GM12878 (cell line): Measurements from ENCODE around the gene SPATC1L. TPM values are rescaled to one million over a fixed set of nuclear protein-coding genes. Genes with fewer than 3 reads are reported as not detected.

Source experiments
- ATAC-seq: fragments of 200-7000 bp; cut with Tn5 transposase; 3 replicates; pipeline ENCODE4 v1.9.1; 2020; ENCODE audit warnings: mild to moderate bottlenecking, moderate library complexity
- BruUV-seq: library from RNA; stranded (reverse); fragments of 400-500 nt; replicated peaks from 2 replicates; lab custom pipeline; 2021; lab: Mats Ljungman, UMichigan
- CTCF ChIA-PET: fragments of 300-600 bp; sonication (Branson Sonifier 250); formaldehyde crosslinking; extraction: SDS; loops from one replicate; lab custom pipeline; 2021; ENCODE audit warnings: inconsistent platforms; lab: Yijun Ruan, JAX
- POLR2A ChIA-PET: fragments of 350-600 bp; formaldehyde crosslinking; extraction: SDS; loops from one replicate; lab custom pipeline; 2021; ENCODE audit warnings: inconsistent platforms; lab: Charles Lee
- RAD21 ChIA-PET: fragments of 300-600 bp; sonication (Branson Sonifier 250); formaldehyde crosslinking; loops from one replicate; lab custom pipeline; 2023; ENCODE audit warnings: antibody characterized with exemption; ENCODE audit not compliant: unreplicated experiment; lab: Charles Lee
- SMC1A ChIA-PET: fragments of 300-600 bp; sonication (Branson Sonifier 250); formaldehyde crosslinking; loops from one replicate; lab custom pipeline; 2023; ENCODE audit not compliant: unreplicated experiment, uncharacterized antibody; lab: Charles Lee
- DNase-seq: peaks from one replicate; pipeline ENCODE4 v3.0.0-alpha.2; 2011; ENCODE audit warnings: low read depth, low spot score
- FAIRE-seq: peaks from 3 replicates; lab custom pipeline; 2011; peaks lifted over from hg19 to GRCh38; lab: Jason Lieb, UNC
- H2AFZ ChIP-seq: 2 replicates; pipeline ENCODE4 v1.6.0; 2011; ENCODE audit warnings: low read depth, low read length, control low read depth; ENCODE audit not compliant: control insufficient read depth
- H3K27ac ChIP-seq: 2 replicates; pipeline ENCODE4 v1.5.1; 2011; ENCODE audit warnings: control low read depth; ENCODE audit not compliant: control insufficient read depth, insufficient read depth
- H3K27me3 ChIP-seq, 2 experiments: replicated peaks in 1 of 2; 2 replicates each; pipeline versions ENCODE4 v1.6.0 to v1.6.1; 2011; ENCODE audit warnings: low read length in 1 of 2; ENCODE audit not compliant: control insufficient read depth in 2 of 2, insufficient read depth in 2 of 2
- H3K36me3 ChIP-seq, 2 experiments: 2 replicates each; pipeline ENCODE4 v1.5.1; 2011; ENCODE audit warnings: low read length in 1 of 2; ENCODE audit not compliant: control insufficient read depth in 2 of 2, insufficient read depth in 2 of 2
- H3K4me1 ChIP-seq: 2 replicates; pipeline ENCODE4 v1.6.1; 2011; ENCODE audit warnings: mild to moderate bottlenecking, low read length, moderate library complexity, mixed read lengths; ENCODE audit not compliant: control insufficient read depth, insufficient read depth
- H3K4me2 ChIP-seq: 2 replicates; pipeline ENCODE4 v1.6.0; 2011; ENCODE audit warnings: control low read depth; ENCODE audit not compliant: control insufficient read depth, insufficient read depth
- H3K4me3 ChIP-seq: fragments of 200-600 bp; sonication (generic); 2 replicates; pipeline ENCODE4 v1.5.1; 2016
- H3K79me2 ChIP-seq: 2 replicates; pipeline ENCODE4 v1.6.0; 2011; ENCODE audit warnings: low read length; ENCODE audit not compliant: control insufficient read depth, insufficient read depth
- H3K9ac ChIP-seq: 2 replicates; pipeline ENCODE4 v1.8.0; 2011; ENCODE audit warnings: low read length, control low read depth, mixed read lengths; ENCODE audit not compliant: control insufficient read depth, insufficient read depth
- H3K9me3 ChIP-seq: replicated peaks from 3 replicates; pipeline ENCODE4 v1.5.1; 2011; ENCODE audit warnings: mild to moderate bottlenecking, low read length; ENCODE audit not compliant: control insufficient read depth, insufficient read depth
- H4K20me1 ChIP-seq: 2 replicates; pipeline ENCODE4 v1.6.0; 2011; ENCODE audit not compliant: control insufficient read depth, insufficient read depth
- ASH2L ChIP-seq: fragments of 300-600, 200-600 bp; sonication (generic); IDR thresholded peaks from 2 replicates; pipeline ENCODE4 v1.6.1; 2017; ENCODE audit warnings: low read depth, mild to moderate bottlenecking, borderline replicate concordance
- IRF4 ChIP-seq: IDR thresholded peaks from 2 replicates; pipeline ENCODE4 v1.6.1; 2011; ENCODE audit warnings: low read depth, low read length
- MEF2A ChIP-seq: IDR thresholded peaks from 2 replicates; pipeline ENCODE4 v1.6.1; 2011; ENCODE audit warnings: low read depth, mild to moderate bottlenecking, low read length, moderate library complexity; ENCODE audit not compliant: insufficient read depth
- NFIC ChIP-seq: IDR thresholded peaks from 2 replicates; pipeline ENCODE4 v1.6.1; 2012; ENCODE audit warnings: low read depth, mild to moderate bottlenecking, inconsistent platforms, low read length, moderate library complexity
- STAT1 ChIP-seq: fragments of 450-650 bp; conservative IDR thresholded peaks from 2 replicates; pipeline ENCODE4 v1.6.1; 2014; ENCODE audit warnings: antibody characterized with exemption, mild to moderate bottlenecking
- TAF1 ChIP-seq: IDR thresholded peaks from 2 replicates; pipeline ENCODE4 v1.6.1; 2011; ENCODE audit warnings: mild to moderate bottlenecking, low read depth, low read length, borderline replicate concordance
- WGBS: methylation state at CpG from one replicate; pipeline ENCODE4 v1.1.6; 2016; ENCODE audit warnings: low lambda C conversion rate; ENCODE audit not compliant: insufficient replicate concordance, insufficient coverage; ENCODE audit errors: missing lambda C conversion rate; 5-methylcytosine and 5-hydroxymethylcytosine counted together
- in situ Hi-C: fragments of 300-500 bp; cut with MboI; formaldehyde crosslinking; loops from 9 replicates; pipeline ENCODE4 v1.14.3; 2018; ENCODE audit warnings: mixed read lengths
- intact Hi-C: fragments of 100-400 bp; cut with micrococcal nuclease; formaldehyde crosslinking; loops from one replicate; pipeline ENCODE4 v1.14.2; 2022; ENCODE audit not compliant: unreplicated experiment
- polyA plus RNA-seq, 11 experiments: library from polyadenylated mRNA; depleted of rRNA in 4 of 11; unstranded in 6 of 11; stranded (reverse) in 5 of 11; fragments of >200 nt; fragmentation: Nextera tagmentation in 4 of 11; fragmentation: Illumina TruSeq in 1 of 11; extraction: Ambion mirVana in 4 of 11; extraction: Trizol in 1 of 11; gene quantifications; 1 replicate in 1 of 11; 2 replicates in 10 of 11; pipeline versions ENCODE4 v1.2.1 to v1.2.3, GENCODE V29; 2011 to 2016; ENCODE audit warnings: inconsistent platforms in 2 of 11, missing spikeins in 2 of 11, low read depth in 1 of 11
- total RNA-seq, 4 experiments: library from RNA; depleted of rRNA in 3 of 4; stranded (reverse); fragments of >200 nt in 3 of 4; fragmentation: Illumina TruSeq in 1 of 4; extraction: Trizol in 1 of 4; gene quantifications; 2 replicates each; pipeline versions ENCODE4 v1.2.1 to v1.2.3, GENCODE V29; 2013 to 2021
- TF ChIP-seq, protein P1 (sequence below): IDR thresholded peaks from 2 replicates; pipeline ENCODE4 v1.6.1; 2011; ENCODE audit warnings: low read depth, low read length, improper control_type of control experiment, borderline replicate concordance
- TF ChIP-seq, protein P2 (sequence below): fragments of 450-650 bp; formaldehyde crosslinking; IDR thresholded peaks from 2 replicates; pipeline ENCODE4 v1.5.0; 2022; ENCODE audit warnings: mild to moderate bottlenecking, missing genetic modification characterization

Gene SPATC1L
- total and polyA plus RNA-seq, 10 of the 15 experiments (the other 5 are each of a cell fraction or from before 2014, with no cell fraction given): 1.4 to 16.0 (median 7.0) TPM; not detected in 2

DNA sequence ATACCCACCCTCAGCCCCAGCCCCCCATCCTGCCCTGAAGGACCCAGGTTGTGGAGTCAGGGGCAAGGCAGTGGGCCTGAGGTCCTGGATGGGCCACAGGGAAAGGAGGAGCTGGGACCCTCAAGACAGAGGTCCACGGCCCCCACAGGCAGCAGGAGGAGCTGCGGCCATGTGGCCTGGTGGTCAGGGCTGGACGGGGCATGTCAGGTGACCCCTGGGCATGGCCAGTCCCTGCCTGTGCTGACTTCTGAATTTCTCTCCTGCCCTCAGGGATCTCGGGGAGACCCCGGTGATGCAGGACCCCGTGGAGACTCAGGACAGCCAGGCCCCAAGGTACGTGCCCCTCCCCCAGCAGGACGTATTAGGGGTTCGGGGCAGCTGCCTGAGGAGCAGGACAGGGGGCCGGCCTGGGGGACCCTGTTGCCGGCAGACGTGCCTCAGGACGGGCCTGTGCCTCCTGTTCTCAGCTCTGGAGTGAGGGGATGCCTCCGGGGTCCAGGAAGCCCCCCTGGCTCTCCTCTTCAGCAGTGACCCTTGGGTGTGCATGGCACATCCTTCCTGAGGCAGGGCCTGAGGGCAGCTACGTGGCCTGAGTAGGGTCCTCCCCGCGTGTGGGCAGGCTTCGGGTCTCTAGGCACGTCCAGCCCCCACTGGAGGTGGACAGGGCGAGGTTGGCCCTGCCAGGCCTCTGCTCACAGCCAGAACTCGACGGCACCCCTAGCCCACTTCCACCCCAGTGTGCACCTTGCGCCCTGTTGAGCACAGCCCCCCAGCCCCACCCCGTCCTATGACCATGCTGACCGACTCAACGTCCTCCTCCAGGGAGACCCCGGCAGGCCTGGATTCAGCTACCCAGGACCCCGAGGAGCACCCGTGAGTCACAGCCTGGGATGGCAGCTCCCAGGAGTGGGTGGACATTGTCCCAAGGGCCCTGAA, 62.7 kb downstream of the SPATC1L start:
- H2AFZ ChIP-seq: no peak overlapping the region
- ChIA-PET RAD21 (no interaction called here), SMC1A (no interaction called here), CTCF (no interaction called here), POLR2A (no interaction called here)
- WGBS: 30% methylated on average over 28 of the region's 29 CpGs
- H3K4me3 ChIP-seq: no peak overlapping the region
- no peaks in the 10 kb centered on the region for H3K79me2 ChIP-seq
- in situ Hi-C loops: no loop called here
- no peak for FAIRE-seq
- TF ChIP-seq, protein P1, sequence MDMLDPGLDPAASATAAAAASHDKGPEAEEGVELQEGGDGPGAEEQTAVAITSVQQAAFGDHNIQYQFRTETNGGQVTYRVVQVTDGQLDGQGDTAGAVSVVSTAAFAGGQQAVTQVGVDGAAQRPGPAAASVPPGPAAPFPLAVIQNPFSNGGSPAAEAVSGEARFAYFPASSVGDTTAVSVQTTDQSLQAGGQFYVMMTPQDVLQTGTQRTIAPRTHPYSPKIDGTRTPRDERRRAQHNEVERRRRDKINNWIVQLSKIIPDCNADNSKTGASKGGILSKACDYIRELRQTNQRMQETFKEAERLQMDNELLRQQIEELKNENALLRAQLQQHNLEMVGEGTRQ: no peak
- DNase-seq: no peak
- H3K4me2 ChIP-seq: no peak overlapping the region
- H4K20me1 ChIP-seq: no peaks in the 10 kb centered on the region
- H3K9ac ChIP-seq: no peak overlapping the region
- intact Hi-C loops: no loop called here
- no peak for ATAC-seq
- no peaks in the 10 kb centered on the region for H3K36me3 ChIP-seq
- BruUV-seq: no TSS peak
- no peaks in the 10 kb centered on the region for H3K27me3 ChIP-seq
- H3K9me3 ChIP-seq: no peaks in the 10 kb centered on the region
- no peaks in the 10 kb centered on the region for H3K4me1 ChIP-seq
- H3K27ac ChIP-seq: no peak overlapping the region

DNA sequence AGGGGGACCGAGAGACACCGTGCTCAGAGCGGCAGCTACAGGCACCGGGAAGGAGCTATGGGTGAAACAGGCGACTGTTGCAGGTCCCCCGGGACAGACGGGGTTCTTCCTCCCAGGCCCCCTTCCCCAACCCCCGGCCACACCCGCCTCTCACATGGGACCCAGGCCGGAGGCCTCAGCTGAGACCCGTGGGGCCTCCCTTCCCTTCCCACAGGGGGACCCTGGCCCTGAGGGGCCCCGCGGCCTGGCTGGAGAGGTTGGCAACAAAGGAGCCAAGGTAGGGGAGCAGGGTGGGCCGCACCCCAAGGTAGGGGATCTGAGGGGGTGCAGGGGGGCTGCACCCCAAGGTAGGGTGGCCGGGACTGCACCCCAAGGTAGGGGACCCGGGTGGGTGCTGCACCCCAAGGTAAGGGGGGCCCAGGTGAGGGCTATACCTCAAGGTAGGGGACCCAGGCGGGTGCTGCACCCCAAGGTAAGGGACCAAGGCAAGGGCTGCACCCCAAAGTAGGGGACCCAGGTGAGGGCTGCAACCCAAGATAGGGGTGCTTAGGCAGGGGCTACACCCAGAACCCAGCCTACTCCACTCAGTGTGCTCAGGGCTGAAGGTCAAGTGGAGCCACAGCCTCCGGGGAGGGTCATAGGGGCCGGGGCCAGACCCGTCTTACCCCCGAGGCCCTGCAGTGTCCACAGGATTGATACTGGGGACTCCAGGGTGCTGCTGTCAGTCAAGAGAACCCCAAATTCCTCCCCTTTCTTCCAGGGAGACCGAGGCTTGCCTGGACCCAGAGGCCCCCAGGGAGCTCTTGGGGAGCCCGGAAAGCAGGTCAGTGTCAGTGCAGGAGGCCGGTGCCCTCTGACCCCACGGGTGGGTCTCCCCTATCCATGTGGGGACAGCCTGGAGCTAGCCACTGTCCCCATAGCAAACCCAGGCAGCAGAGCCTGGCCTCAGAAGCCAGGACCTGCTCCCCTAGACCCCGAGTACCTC, 63.7 kb downstream of the SPATC1L start:
- H3K4me1 ChIP-seq: no peaks in the 10 kb centered on the region
- H3K27ac ChIP-seq: no peak overlapping the region
- H3K36me3 ChIP-seq: no peaks in the 10 kb centered on the region
- WGBS: 28% methylated on average over 22 of the region's 26 CpGs
- H4K20me1 ChIP-seq: no peaks in the 10 kb centered on the region
- ChIA-PET CTCF (no interaction called here), SMC1A (no interaction called here), RAD21 (no interaction called here), POLR2A (interaction anchor here (0.5 kb wide), 1 partner anchor 147 kb away, joined by 3 read pairs; no protein-coding TSS in a partner anchor)
- no peaks in the 10 kb centered on the region for H3K9me3 ChIP-seq
- no peak overlapping the region for H3K9ac ChIP-seq
- H3K4me2 ChIP-seq: no peak overlapping the region
- FAIRE-seq (no peak), DNase-seq (no peak), ATAC-seq (no peak)
- no peaks in the 10 kb centered on the region for H3K27me3 ChIP-seq
- no peak overlapping the region for H2AFZ ChIP-seq
- in situ Hi-C loops (no loop called here), intact Hi-C loops (no loop called here)
- BruUV-seq: no TSS peak
- H3K4me3 ChIP-seq: no peak overlapping the region
- no peaks in the 10 kb centered on the region for H3K79me2 ChIP-seq
- TF ChIP-seq STAT1 (no peak), IRF4 (no peak), TAF1 (no peak), NFIC (no peak), ASH2L (no peak), MEF2A (no peak)
- TF ChIP-seq, protein P2, sequence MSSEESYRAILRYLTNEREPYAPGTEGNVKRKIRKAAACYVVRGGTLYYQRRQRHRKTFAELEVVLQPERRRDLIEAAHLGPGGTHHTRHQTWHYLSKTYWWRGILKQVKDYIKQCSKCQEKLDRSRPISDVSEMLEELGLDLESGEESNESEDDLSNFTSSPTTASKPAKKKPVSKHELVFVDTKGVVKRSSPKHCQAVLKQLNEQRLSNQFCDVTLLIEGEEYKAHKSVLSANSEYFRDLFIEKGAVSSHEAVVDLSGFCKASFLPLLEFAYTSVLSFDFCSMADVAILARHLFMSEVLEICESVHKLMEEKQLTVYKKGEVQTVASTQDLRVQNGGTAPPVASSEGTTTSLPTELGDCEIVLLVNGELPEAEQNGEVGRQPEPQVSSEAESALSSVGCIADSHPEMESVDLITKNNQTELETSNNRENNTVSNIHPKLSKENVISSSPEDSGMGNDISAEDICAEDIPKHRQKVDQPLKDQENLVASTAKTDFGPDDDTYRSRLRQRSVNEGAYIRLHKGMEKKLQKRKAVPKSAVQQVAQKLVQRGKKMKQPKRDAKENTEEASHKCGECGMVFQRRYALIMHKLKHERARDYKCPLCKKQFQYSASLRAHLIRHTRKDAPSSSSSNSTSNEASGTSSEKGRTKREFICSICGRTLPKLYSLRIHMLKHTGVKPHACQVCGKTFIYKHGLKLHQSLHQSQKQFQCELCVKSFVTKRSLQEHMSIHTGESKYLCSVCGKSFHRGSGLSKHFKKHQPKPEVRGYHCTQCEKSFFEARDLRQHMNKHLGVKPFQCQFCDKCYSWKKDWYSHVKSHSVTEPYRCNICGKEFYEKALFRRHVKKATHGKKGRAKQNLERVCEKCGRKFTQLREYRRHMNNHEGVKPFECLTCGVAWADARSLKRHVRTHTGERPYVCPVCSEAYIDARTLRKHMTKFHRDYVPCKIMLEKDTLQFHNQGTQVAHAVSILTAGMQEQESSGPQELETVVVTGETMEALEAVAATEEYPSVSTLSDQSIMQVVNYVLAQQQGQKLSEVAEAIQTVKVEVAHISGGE: no peak
